Esophagus squamous epithelium (tissue), 5 donors: ENCODE measurements around the gene KRTAP4-2. TPM values are rescaled to one million over a fixed set of nuclear protein-coding genes. Genes with fewer than 3 reads are reported as not detected.
"Not testable (repeated sequence)": the region's sequence is repeated elsewhere in the genome, so short reads cannot be mapped to it uniquely, and the experiment has no call there.

Experiments
- DNase-seq: peaks from one replicate; lab custom pipeline; 2025; lab: John Stamatoyannopoulos, UW
- H3K27ac ChIP-seq, 4 donors: fragments of 200-600 bp; sonication (generic); one replicate each; pipeline ENCODE4 v1.5.1; 2016 to 2019; ENCODE audit warnings: mild to moderate bottlenecking in 1 of 4
- H3K27me3 ChIP-seq, 4 donors: fragments of 200-600 bp; sonication (generic); 1 replicate in 3 of 4; 2 replicates in 1 of 4; pipeline versions ENCODE4 v1.5.1 to v1.6.0; 2017 to 2021; ENCODE audit warnings: antibody characterized with exemption in 1 of 4
- H3K36me3 ChIP-seq, 3 donors: fragments of 200-600 bp; sonication (generic); one replicate each; pipeline ENCODE4 v1.5.1; 2016 to 2019
- H3K4me1 ChIP-seq, 3 donors: fragments of 200-600 bp; sonication (generic); one replicate each; pipeline ENCODE4 v1.5.1; 2017 to 2019
- H3K4me3 ChIP-seq, 4 donors: fragments of 200-600 bp; sonication (generic); 1 replicate in 3 of 4; 2 replicates in 1 of 4; pipeline ENCODE4 v1.5.1; 2016 to 2019; ENCODE audit warnings: mild to moderate bottlenecking in 2 of 4, moderate library complexity in 1 of 4
- H3K9me3 ChIP-seq, 3 donors: fragments of 200-600 bp; sonication (generic); one replicate each; pipeline ENCODE4 v1.5.1; 2016 to 2019
- POLR2A ChIP-seq, 4 donors: fragments of 450-650 bp; IDR thresholded peaks; one replicate each; pipeline ENCODE4 v1.6.1; 2017; ENCODE audit warnings: antibody characterized with exemption in 4 of 4, mild to moderate bottlenecking in 4 of 4, moderate library complexity in 3 of 4
- WGBS, 2 donors: methylation state at CpG; one replicate each; pipeline ENCODE4 v1.1.5; 2018; 5-methylcytosine and 5-hydroxymethylcytosine counted together
- intact Hi-C: fragments of 100-400 bp; cut with DNase I; formaldehyde crosslinking; loops from one replicate; pipeline ENCODE4 v1.15.0; 2022
- total RNA-seq, 4 donors: library from RNA; depleted of rRNA; stranded (reverse); fragments of >200 nt; gene quantifications; one replicate each; pipeline ENCODE4 v1.1.0, GENCODE V29; 2016
- TF ChIP-seq, protein P1 (sequence below), 6 experiments: fragments of 450-650 bp in 4 of 6; fragments of 200-600 bp in 2 of 6; sonication (generic) in 2 of 6; IDR thresholded peaks; one replicate each; pipeline ENCODE4 v1.5.1; 2016 to 2019; ENCODE audit warnings: antibody characterized with exemption in 6 of 6, mild to moderate bottlenecking in 4 of 6, moderate library complexity in 4 of 6
- donor health status: DM: yes; HTN: yes; CAD: no.

Gene KRTAP4-2
- total RNA-seq, 4 donors from 2014 or later: not detected

DNA sequence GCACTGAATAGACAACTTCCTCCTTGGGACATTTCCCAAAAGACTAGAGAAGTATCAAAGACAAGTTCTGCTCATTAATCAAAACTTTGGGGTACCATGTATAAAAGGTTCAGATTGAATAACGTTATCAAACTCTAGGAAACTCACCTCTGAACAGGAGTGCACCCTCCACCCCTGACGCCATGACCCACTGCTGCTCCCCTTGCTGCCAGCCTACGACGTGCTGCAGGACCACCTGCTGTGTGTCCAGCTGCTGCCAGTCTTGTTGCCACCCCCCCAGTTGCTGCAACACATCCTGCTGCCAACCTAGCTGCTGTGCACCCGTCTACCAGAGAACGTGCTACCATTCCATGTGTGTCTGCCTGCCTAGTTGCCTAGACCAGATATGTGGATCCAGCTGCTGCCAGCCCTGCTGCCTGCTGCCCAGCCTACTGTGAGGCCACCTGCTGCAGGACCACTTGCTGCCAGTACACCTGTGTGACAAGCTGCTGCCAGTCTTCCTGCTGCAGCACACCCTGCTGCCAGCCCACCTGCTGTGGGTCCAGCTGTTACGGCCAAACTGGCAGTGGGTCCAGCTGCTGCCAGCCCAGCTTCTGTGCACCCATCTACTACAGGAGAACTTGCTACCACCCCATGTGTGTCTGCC is 34.6 kb upstream of the KRTAP4-2 start:
- H3K36me3 ChIP-seq: no peaks in the 10 kb centered on the region
- intact Hi-C loops: no loop called here
- H3K4me1 ChIP-seq: peaks cover 0 to 9% (median 0%) of the 10 kb centered on the region in 3 donors
- peaks cover 0 to 28% (median 0%) of the 10 kb centered on the region in 4 donors for H3K27me3 ChIP-seq
- H3K9me3 ChIP-seq: no peaks in the 10 kb centered on the region
- TF ChIP-seq, protein P1, sequence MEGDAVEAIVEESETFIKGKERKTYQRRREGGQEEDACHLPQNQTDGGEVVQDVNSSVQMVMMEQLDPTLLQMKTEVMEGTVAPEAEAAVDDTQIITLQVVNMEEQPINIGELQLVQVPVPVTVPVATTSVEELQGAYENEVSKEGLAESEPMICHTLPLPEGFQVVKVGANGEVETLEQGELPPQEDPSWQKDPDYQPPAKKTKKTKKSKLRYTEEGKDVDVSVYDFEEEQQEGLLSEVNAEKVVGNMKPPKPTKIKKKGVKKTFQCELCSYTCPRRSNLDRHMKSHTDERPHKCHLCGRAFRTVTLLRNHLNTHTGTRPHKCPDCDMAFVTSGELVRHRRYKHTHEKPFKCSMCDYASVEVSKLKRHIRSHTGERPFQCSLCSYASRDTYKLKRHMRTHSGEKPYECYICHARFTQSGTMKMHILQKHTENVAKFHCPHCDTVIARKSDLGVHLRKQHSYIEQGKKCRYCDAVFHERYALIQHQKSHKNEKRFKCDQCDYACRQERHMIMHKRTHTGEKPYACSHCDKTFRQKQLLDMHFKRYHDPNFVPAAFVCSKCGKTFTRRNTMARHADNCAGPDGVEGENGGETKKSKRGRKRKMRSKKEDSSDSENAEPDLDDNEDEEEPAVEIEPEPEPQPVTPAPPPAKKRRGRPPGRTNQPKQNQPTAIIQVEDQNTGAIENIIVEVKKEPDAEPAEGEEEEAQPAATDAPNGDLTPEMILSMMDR (IDR thresholded peaks at IDR 0.05): no peak
- no peak for TF ChIP-seq POLR2A (IDR thresholded peaks at IDR 0.05)
- no peak overlapping the region for H3K27ac ChIP-seq
- H3K4me3 ChIP-seq: no peak overlapping the region
- WGBS, 2 donors: 62 to 76% methylated on average over 6 to 7 of the region's 7 CpGs
- no peak for DNase-seq

- no peak overlapping the region for H3K4me3 ChIP-seq
- H3K9me3 ChIP-seq: no peaks in the 10 kb centered on the region
- no peak overlapping the region for H3K27ac ChIP-seq
- intact Hi-C loops: no loop called here
- peaks cover 0 to 28% (median 0%) of the 10 kb centered on the region in 4 donors for H3K27me3 ChIP-seq
- H3K36me3 ChIP-seq: no peaks in the 10 kb centered on the region
- TF ChIP-seq, protein P1 (IDR thresholded peaks at IDR 0.05): no peak
- TF ChIP-seq POLR2A (IDR thresholded peaks at IDR 0.05): no peak
- peaks cover 0 to 9% (median 0%) of the 10 kb centered on the region in 3 donors for H3K4me1 ChIP-seq
- DNase-seq: no peak
- WGBS, 2 donors: 43 to 55% methylated on average over 1 of the region's 1 CpG
Observed at GRCh38 chr17:41211845-41212466, 33.9 kb upstream of the KRTAP4-2 start.

- DNase-seq: no peak
- TF ChIP-seq, protein P1 (IDR thresholded peaks at IDR 0.05): no peak
- TF ChIP-seq POLR2A (IDR thresholded peaks at IDR 0.05): no peak
- no peaks in the 10 kb centered on the region for H3K27me3 ChIP-seq
- H3K9me3 ChIP-seq: no peaks in the 10 kb centered on the region
- 42 to 62% methylated on average over 3 to 5 of the region's 5 CpGs for WGBS, 2 donors
- H3K36me3 ChIP-seq: no peaks in the 10 kb centered on the region
- H3K4me3 ChIP-seq: no peak overlapping the region
- H3K27ac ChIP-seq: no peak overlapping the region
- H3K4me1 ChIP-seq: no peaks in the 10 kb centered on the region
- intact Hi-C loops: no loop called here
Observed at GRCh38 chr17:41199421-41200078, 21.5 kb upstream of the KRTAP4-2 start.

- Histone ChIP-seq H3K4me1 (no peaks in the 10 kb centered on the region), H3K36me3 (no peaks in the 10 kb centered on the region), H3K4me3 (no peak overlapping the region), H3K27ac (no peak overlapping the region), H3K9me3 (no peaks in the 10 kb centered on the region), H3K27me3 (no peaks in the 10 kb centered on the region)
- intact Hi-C loops: no loop called here
- TF ChIP-seq POLR2A (IDR thresholded peaks at IDR 0.05): no peak
- TF ChIP-seq, protein P1 (IDR thresholded peaks at IDR 0.05): no peak
- DNase-seq: no peak
- WGBS, 2 donors: 22 to 63% methylated on average over 1 of the region's 1 CpG
Observed at GRCh38 chr17:41196068-41196467, 18.0 kb upstream of the KRTAP4-2 start.

- intact Hi-C loops: no loop called here
- TF ChIP-seq, protein P1 (IDR thresholded peaks at IDR 0.05): no peak
- TF ChIP-seq POLR2A (IDR thresholded peaks at IDR 0.05): no peak
- no peak overlapping the region for H3K27ac ChIP-seq
- no peaks in the 10 kb centered on the region for H3K36me3 ChIP-seq
- DNase-seq: no peak
- WGBS, 2 donors: 83 to 91% methylated on average over 3 of the region's 3 CpGs
- H3K9me3 ChIP-seq: no peaks in the 10 kb centered on the region
- H3K4me1 ChIP-seq: no peaks in the 10 kb centered on the region
- H3K4me3 ChIP-seq: no peak overlapping the region
- peaks cover 0 to 29% (median 0%) of the 10 kb centered on the region in 4 donors for H3K27me3 ChIP-seq
Observed at GRCh38 chr17:41190328-41190727, 12.3 kb upstream of the KRTAP4-2 start.

GRCh38 chr17:41189837-41190318 is 11.9 kb upstream of the KRTAP4-2 start, which contains the start of gene KRTAP9-1:
Gene KRTAP9-1, plus strand, starts transcription at chr17:41189887. Its CDS starts 0 bp downstream, at chr17:41189887.
- H3K4me1 ChIP-seq, DNase-seq, intact Hi-C loops, H3K9me3 ChIP-seq, H3K4me3 ChIP-seq, H3K36me3 ChIP-seq, H3K27ac ChIP-seq: not testable (repeated sequence)
- H3K27me3 ChIP-seq: peaks cover 0 to 29% (median 0%) of the 10 kb centered on the region in 4 donors
- 57% methylated on average over 1 of the region's 1 CpG; no CpG with 5 or more reads in 1 of the 2 donors for WGBS, 2 donors
